ENCODE measurements around the gene STRN3. TPM values are rescaled to one million over a fixed set of nuclear protein-coding genes. Genes with fewer than 3 reads are reported as not detected.
"Not testable (repeated sequence)": the region's sequence is repeated elsewhere in the genome, so short reads cannot be mapped to it uniquely, and the experiment has no call there.

The STRN3 gene
- total RNA-seq, 1 donor, result 27.9 TPM

DNA sequence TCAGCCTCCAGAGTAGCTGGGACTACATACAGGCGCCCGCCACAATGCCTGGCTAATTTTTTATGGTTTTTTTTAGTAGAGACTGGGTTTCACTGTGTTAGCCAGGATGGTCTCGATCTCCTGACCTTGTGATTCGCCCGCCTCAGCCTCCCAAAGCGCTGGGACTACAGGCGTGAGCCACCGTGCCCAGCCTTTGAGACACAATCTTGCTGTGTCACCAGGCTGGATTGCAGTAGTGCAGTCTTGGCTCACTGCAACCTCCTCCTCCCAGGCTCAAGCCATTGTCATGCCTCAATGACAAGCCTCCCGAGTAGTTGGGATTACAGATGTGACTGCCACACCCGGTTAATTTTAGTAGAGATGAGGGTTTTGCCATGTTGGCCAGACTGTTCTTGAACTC, 21.3 kb upstream of the STRN3 start:
- Histone ChIP-seq H3K9me3 (ENCODE audit: low read depth, low read length) (no peaks in the 10 kb centered on the region), H3K4me1 (ENCODE audit: insufficient read depth, low read length) (no peaks in the 10 kb centered on the region), H3K27me3 (ENCODE audit: insufficient read depth, low read length) (no peaks in the 10 kb centered on the region), H3K4me3 (ENCODE audit: low read length) (no peak overlapping the region)

GRCh38 chr14:31045501-31046080, 19.4 kb upstream of the STRN3 start:
- no peak overlapping the region for H3K4me3 ChIP-seq (ENCODE audit: low read length)

GRCh38 chr14:31043379-31043778, 17.2 kb upstream of the STRN3 start:
- Histone ChIP-seq H3K27me3 (ENCODE audit: insufficient read depth, low read length) (no peaks in the 10 kb centered on the region), H3K9me3 (ENCODE audit: low read depth, low read length) (no peaks in the 10 kb centered on the region), H3K4me1 (ENCODE audit: insufficient read depth, low read length) (no peaks in the 10 kb centered on the region), H3K4me3 (ENCODE audit: low read length) (no peak overlapping the region)

More at GRCh38 chr14:31045501-31046080, 19.4 kb upstream of the STRN3 start:
- Histone ChIP-seq H3K9me3 (ENCODE audit: low read depth, low read length) (no peaks in the 10 kb centered on the region), H3K4me1 (ENCODE audit: insufficient read depth, low read length) (no peaks in the 10 kb centered on the region), H3K27me3 (ENCODE audit: insufficient read depth, low read length) (no peaks in the 10 kb centered on the region)

DNA sequence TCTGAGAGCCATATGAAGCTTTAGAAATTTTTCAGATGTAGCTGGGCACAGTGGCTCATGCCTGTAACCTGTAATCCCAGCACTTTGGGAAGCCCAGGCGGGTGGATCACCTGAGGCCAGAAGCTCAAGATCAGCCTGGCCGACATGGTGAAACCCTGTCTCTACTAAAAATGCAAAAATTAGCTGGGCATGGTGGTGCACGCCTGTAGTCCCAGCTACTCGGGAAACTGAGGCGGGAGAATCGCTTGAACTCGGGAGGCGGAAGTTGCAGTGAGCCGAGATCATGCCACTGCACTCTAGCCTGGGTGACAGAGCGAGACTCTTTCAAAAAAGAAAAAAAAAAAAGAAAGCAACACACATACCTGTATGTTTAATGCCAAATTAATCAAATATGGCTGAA, 16.7 kb upstream of the STRN3 start:
- H3K4me3 ChIP-seq (ENCODE audit: low read length); H3K9me3 ChIP-seq (ENCODE audit: low read depth, low read length); H3K27me3 ChIP-seq (ENCODE audit: insufficient read depth, low read length); H3K4me1 ChIP-seq (ENCODE audit: insufficient read depth, low read length): not testable (repeated sequence)

GRCh38 chr14:31042300-31042699, 16.1 kb upstream of the STRN3 start:
- H3K4me3 ChIP-seq (ENCODE audit: low read length), result no peak overlapping the region
- no peaks in the 10 kb centered on the region for H3K9me3 ChIP-seq (ENCODE audit: low read depth, low read length)
- no peaks in the 10 kb centered on the region for H3K27me3 ChIP-seq (ENCODE audit: insufficient read depth, low read length)
- no peaks in the 10 kb centered on the region for H3K4me1 ChIP-seq (ENCODE audit: insufficient read depth, low read length)

- Histone ChIP-seq H3K4me3 (ENCODE audit: low read length) (no peak overlapping the region), H3K4me1 (ENCODE audit: insufficient read depth, low read length) (no peaks in the 10 kb centered on the region), H3K9me3 (ENCODE audit: low read depth, low read length) (no peaks in the 10 kb centered on the region), H3K27me3 (ENCODE audit: insufficient read depth, low read length) (no peaks in the 10 kb centered on the region)
These were observed 12.5 kb upstream of the STRN3 start for GRCh38 chr14:31038521-31039166.

GRCh38 chr14:31037709-31038221, 11.6 kb upstream of the STRN3 start:
- no peaks in the 10 kb centered on the region for H3K4me1 ChIP-seq (ENCODE audit: insufficient read depth, low read length)
- no peaks in the 10 kb centered on the region for H3K9me3 ChIP-seq (ENCODE audit: low read depth, low read length)
- no peak overlapping the region for H3K4me3 ChIP-seq (ENCODE audit: low read length)
- no peaks in the 10 kb centered on the region for H3K27me3 ChIP-seq (ENCODE audit: insufficient read depth, low read length)

DNA sequence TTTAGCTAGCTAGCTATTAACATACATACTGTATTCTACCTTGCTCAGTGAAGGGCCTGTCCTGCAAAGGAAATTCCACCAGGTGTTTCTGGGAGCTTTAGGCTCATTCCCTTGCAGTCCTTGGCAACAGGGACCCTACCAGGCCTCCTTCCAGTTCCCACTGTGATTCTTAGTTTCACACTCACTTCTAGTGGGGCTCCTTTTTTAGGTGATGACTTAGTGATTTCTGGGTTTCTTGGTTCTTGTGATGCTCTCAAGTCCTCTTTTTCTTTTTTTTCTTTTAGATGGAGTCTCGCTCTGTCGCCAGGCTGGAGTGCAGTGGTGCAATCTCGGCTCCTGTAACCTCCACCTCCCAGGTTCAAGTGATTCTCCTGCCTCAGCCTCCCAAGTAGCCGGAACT, 10.4 kb upstream of the STRN3 start:
- Histone ChIP-seq H3K27me3 (ENCODE audit: insufficient read depth, low read length) (no peaks in the 10 kb centered on the region), H3K4me3 (ENCODE audit: low read length) (no peak overlapping the region), H3K9me3 (ENCODE audit: low read depth, low read length) (no peaks in the 10 kb centered on the region), H3K4me1 (ENCODE audit: insufficient read depth, low read length) (peaks cover 4% of the 10 kb centered on the region)

DNA sequence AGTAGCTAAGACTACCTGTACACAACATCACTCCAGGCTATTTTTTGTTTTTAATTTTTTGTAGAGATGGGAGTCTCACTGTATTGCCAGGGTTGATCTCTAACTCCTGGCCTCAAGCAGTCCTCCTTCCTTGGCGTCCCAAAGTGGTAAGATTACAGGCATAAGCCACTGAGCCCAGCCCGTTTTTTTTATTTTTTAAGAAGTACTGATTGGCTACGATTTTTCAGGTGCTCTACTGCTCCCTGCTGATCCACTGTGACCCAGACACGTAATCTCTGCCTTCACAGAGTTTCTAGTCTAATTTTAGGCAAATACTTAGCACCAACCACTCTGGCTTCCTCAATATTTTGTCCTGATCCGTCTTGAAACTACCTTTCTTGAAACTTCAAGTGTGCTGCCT, 4.3 kb upstream of the STRN3 start:
- Histone ChIP-seq H3K4me3 (ENCODE audit: low read length) (no peak overlapping the region), H3K27me3 (ENCODE audit: insufficient read depth, low read length) (no peaks in the 10 kb centered on the region)

DNA sequence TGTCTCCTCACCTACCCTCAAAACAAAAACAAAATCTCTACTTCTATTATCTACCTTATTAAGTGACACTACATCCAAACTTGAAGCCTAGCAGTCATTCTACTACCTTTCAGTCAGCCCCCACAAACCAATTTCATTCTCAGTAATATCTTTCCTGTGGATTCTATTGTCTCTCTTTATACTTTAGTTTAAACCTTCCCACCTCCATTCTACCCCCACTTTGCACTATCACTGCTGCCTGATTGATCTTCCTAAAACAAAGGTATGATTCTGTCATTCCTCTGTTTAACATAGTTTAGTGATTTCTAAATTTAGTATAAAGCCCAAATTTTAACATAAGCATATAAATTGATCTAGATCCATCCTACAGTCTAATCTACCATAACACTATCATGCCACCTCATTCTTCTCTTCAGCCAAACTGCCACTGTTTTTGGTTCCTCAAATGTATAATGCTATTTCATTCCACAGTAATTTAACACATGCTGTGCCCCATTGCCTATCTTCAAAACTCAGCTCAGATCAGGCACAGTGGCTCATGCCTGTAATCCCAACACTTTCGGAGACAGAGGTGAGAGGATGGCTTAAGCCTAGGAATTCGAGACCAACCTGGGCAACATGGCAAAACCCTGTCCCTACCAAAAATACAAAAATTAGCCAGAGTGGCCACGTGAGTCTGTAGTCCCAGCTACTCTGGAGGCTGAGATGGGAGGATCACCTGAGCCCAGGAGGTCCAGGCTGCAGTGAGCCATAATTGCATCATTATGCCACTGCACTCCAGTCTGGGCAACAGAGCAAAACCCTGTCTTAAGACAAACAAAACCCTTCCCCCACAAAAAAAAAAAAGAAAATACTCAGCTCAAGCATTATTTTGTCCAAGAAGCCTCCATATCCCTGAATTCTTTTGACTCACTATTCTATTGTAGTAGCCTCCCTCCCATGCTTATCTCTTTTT, 3.1 kb upstream of the STRN3 start:
- Histone ChIP-seq H3K9me3 (ENCODE audit: low read depth, low read length) (no peaks in the 10 kb centered on the region), H3K27me3 (ENCODE audit: insufficient read depth, low read length) (no peaks in the 10 kb centered on the region), H3K4me1 (ENCODE audit: insufficient read depth, low read length) (peaks cover 24% of the 10 kb centered on the region), H3K4me3 (ENCODE audit: low read length) (no peak overlapping the region)

More for the DNA sequence above, 4.3 kb upstream of the STRN3 start:
- H3K9me3 ChIP-seq (ENCODE audit: low read depth, low read length), result no peaks in the 10 kb centered on the region
- H3K4me1 ChIP-seq (ENCODE audit: insufficient read depth, low read length), result peaks cover 14% of the 10 kb centered on the region

GRCh38 chr14:31027847-31028246, 1.7 kb upstream of the STRN3 start:
- no peak overlapping the region for H3K4me3 ChIP-seq (ENCODE audit: low read length)

DNA sequence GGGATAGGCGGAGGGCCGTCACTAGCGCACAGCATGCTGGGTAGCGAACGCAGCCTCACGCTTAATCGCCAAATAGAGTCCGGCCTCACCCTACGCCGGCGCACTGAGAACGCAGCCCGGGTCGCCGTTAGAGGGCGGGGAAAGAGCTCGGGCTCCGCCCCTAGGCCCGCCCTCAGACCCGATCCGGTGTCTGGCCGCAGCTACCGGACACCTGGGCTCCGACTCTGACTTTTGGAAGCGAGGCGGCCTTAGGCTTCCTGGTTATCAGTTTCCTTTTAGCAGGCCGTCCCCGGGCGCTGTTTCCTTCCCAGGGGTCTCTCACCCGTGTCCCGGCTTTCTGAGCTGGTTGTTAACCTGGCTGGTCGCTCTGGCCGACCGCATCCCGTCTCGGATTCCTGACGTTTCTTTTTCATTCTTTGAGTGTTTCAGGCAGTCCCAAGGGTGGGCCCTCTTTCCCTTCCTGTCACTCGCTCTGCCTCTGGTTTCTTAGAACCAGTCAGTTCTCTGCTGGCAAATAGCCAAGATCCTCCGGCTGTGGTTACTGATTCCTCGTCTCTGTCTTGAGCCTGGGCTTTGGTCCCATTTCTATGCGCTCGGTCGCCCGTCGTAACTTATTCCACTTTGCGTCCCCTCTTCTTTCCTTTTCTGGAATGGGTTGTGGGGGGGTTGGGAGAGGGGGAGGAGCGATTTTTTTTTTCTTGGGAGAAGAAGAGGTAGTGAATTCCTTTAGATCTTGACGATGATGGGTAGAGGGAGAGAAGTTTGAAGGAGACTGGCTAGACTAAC, 464 bp upstream of the STRN3 start:
- Histone ChIP-seq H3K4me3 (ENCODE audit: low read length) (peak overlapping the region; percentile 99), H3K27me3 (ENCODE audit: insufficient read depth, low read length) (no peaks in the 10 kb centered on the region), H3K4me1 (ENCODE audit: insufficient read depth, low read length) (peaks cover 21% of the 10 kb centered on the region), H3K9me3 (ENCODE audit: low read depth, low read length) (no peaks in the 10 kb centered on the region)

More at GRCh38 chr14:31027847-31028246, 1.7 kb upstream of the STRN3 start:
- Histone ChIP-seq H3K27me3 (ENCODE audit: insufficient read depth, low read length) (no peaks in the 10 kb centered on the region), H3K4me1 (ENCODE audit: insufficient read depth, low read length) (peaks cover 24% of the 10 kb centered on the region), H3K9me3 (ENCODE audit: low read depth, low read length) (no peaks in the 10 kb centered on the region)

GRCh38 chr14:31025367-31026076, 657 bp downstream of the STRN3 start, which contains the start of gene AP4S1:
AP4S1 (plus strand) TSS chr14:31025649; CDS start chr14:31066197, 40,548 bp downstream.
- no peaks in the 10 kb centered on the region for H3K9me3 ChIP-seq (ENCODE audit: low read depth, low read length)
- H3K4me1 ChIP-seq (ENCODE audit: insufficient read depth, low read length), result peaks cover 18% of the 10 kb centered on the region
- H3K27me3 ChIP-seq (ENCODE audit: insufficient read depth, low read length), result no peaks in the 10 kb centered on the region
- H3K4me3 ChIP-seq (ENCODE audit: low read length), result peak within 1 kb of the TSS; percentile 99
